HG03135 (cell line): ENCODE data around the gene ADRA2B.

Experiments used
- ATAC-seq: cut with Tn5 transposase; IDR thresholded peaks from one replicate; pipeline ENCODE4 v1.9.1; 2021; ENCODE audit warnings: mild to moderate bottlenecking, moderate library complexity; ENCODE audit not compliant: unreplicated experiment

Gene ADRA2B

GRCh38 chr2:96106991-96107707 is 9.2 kb downstream of the ADRA2B start:
- ATAC-seq: no peak

- no peak for ATAC-seq
Measured at GRCh38 chr2:96105994-96106715, 10.2 kb downstream of the ADRA2B start.

- ATAC-seq: no peak
Measured at GRCh38 chr2:96105152-96105915, 11.0 kb downstream of the ADRA2B start.

GRCh38 chr2:96104487-96104861 is 11.9 kb downstream of the ADRA2B start:
- no peak for ATAC-seq

GRCh38 chr2:96103761-96104486 is 12.4 kb downstream of the ADRA2B start:
- ATAC-seq: no peak

- no peak for ATAC-seq
Measured at GRCh38 chr2:96103187-96103601, 13.2 kb downstream of the ADRA2B start.

GRCh38 chr2:96102596-96103186 is 13.7 kb downstream of the ADRA2B start:
- no peak for ATAC-seq

- ATAC-seq: no peak
Measured at GRCh38 chr2:96100893-96101304, 15.5 kb downstream of the ADRA2B start.

GRCh38 chr2:96099861-96100798 is 16.2 kb downstream of the ADRA2B start:
- no peak for ATAC-seq

GRCh38 chr2:96098900-96099590 is 17.3 kb downstream of the ADRA2B start:
- ATAC-seq: no peak

- ATAC-seq: no peak
Measured at GRCh38 chr2:96097951-96098823, 18.2 kb downstream of the ADRA2B start.

GRCh38 chr2:96097441-96097840 is 18.9 kb downstream of the ADRA2B start:
- no peak for ATAC-seq

GRCh38 chr2:96095116-96095636 is 21.2 kb downstream of the ADRA2B start:
- ATAC-seq: no peak

GRCh38 chr2:96093528-96093927 is 22.8 kb downstream of the ADRA2B start:
- no peak for ATAC-seq

- ATAC-seq: no peak
Measured at GRCh38 chr2:96092951-96093350, 23.4 kb downstream of the ADRA2B start.

- no peak for ATAC-seq
Measured at GRCh38 chr2:96092573-96092877, 23.8 kb downstream of the ADRA2B start.

GRCh38 chr2:96091711-96092572 is 24.4 kb downstream of the ADRA2B start:
- ATAC-seq: no peak
